ENCODE measurements around the gene BIRC6.

Gene BIRC6

DNA sequence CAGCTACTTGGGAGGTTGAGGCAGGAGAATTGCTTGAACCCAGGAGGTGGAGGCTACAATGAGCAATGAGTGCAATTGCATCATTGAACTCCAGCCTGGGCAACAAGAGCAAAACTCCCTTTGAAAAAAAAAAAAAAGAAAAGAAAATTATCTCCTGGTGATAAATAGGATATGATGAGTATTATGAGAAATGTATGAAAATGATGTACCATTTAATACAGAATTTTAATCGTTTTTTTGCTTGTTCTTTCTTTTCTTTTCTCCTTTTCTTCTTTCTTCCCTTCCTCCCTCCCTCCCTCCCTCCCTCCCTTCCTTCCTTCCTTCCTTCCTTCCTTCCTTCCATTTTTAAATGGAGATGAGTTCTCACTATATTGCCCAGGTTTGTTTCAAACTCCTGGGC, 311.4 kb downstream of the BIRC6 start:
- H3K9me3 ChIP-seq (ENCODE audit: insufficient read depth, low read length): no peaks in the 10 kb centered on the region

More for the DNA sequence above, 311.4 kb downstream of the BIRC6 start:
- H3K27ac ChIP-seq (ENCODE audit: low read depth, low read length): no peak overlapping the region
- H3K79me2 ChIP-seq (ENCODE audit: insufficient read depth, low read length): no peaks in the 10 kb centered on the region
- peaks cover 3% of the 10 kb centered on the region; the same call in 1 of the 2 replicates for H3F3A ChIP-seq (ENCODE audit: insufficient read depth)
- H3K4me3 ChIP-seq (ENCODE audit: insufficient read depth, low read length, poor library complexity, severe bottlenecking): no peak overlapping the region
- H3K9me2 ChIP-seq (replicated peaks; ENCODE audit: insufficient read depth, low read length): no peaks in the 10 kb centered on the region
- no peak overlapping the region for H3K9ac ChIP-seq (ENCODE audit: low read length)
- H4K20me1 ChIP-seq (ENCODE audit: low read depth, low read length): no peaks in the 10 kb centered on the region
- TF ChIP-seq, protein P1, sequence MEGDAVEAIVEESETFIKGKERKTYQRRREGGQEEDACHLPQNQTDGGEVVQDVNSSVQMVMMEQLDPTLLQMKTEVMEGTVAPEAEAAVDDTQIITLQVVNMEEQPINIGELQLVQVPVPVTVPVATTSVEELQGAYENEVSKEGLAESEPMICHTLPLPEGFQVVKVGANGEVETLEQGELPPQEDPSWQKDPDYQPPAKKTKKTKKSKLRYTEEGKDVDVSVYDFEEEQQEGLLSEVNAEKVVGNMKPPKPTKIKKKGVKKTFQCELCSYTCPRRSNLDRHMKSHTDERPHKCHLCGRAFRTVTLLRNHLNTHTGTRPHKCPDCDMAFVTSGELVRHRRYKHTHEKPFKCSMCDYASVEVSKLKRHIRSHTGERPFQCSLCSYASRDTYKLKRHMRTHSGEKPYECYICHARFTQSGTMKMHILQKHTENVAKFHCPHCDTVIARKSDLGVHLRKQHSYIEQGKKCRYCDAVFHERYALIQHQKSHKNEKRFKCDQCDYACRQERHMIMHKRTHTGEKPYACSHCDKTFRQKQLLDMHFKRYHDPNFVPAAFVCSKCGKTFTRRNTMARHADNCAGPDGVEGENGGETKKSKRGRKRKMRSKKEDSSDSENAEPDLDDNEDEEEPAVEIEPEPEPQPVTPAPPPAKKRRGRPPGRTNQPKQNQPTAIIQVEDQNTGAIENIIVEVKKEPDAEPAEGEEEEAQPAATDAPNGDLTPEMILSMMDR (IDR thresholded peaks at IDR 0.05; ENCODE audit: insufficient read depth, low read length, poor library complexity, severe bottlenecking): no peak
- TF ChIP-seq EZH2phosphoT487 (conservative IDR thresholded peaks at IDR 0.05; ENCODE audit: low read length): no peak
- H2AFZ ChIP-seq (ENCODE audit: low read depth, low read length, severe bottlenecking): no peak overlapping the region
- no peak overlapping the region for H3K4me2 ChIP-seq (ENCODE audit: low read depth, low read length, poor library complexity, severe bottlenecking)
- H3K27me3 ChIP-seq (ENCODE audit: low read length): no peaks in the 10 kb centered on the region
- peaks cover 11% of the 10 kb centered on the region; the same call in 1 of the 2 replicates for H3K36me3 ChIP-seq (ENCODE audit: low read length)
